PC-3 (cell line): ENCODE data around the gene HOXC9. TPM values are rescaled to one million over a fixed set of nuclear protein-coding genes. Genes with fewer than 3 reads are reported as not detected.

Experiments
- ATAC-seq: fragments of 200-7000 bp; cut with Tn5 transposase; 2 replicates; pipeline ENCODE4 v1.9.1; 2020; ENCODE audit warnings: mild to moderate bottlenecking, moderate library complexity
- BruUV-seq: library from RNA; stranded (reverse); fragments of 400-500 nt; replicated peaks from 2 replicates; lab custom pipeline; 2021; lab: Mats Ljungman, UMichigan
- CTCF ChIA-PET: fragments of 300-600 bp; sonication (Branson Sonifier 250); formaldehyde crosslinking; loops from one replicate; lab custom pipeline; 2022; ENCODE audit warnings: antibody characterized with exemption; lab: Charles Lee
- POLR2A ChIA-PET: fragments of 300-600 bp; sonication (Branson Sonifier 250); formaldehyde crosslinking; loops from one replicate; lab custom pipeline; 2022; ENCODE audit warnings: antibody characterized with exemption; ENCODE audit not compliant: unreplicated experiment; lab: Charles Lee
- DNase-seq: peaks from one replicate; pipeline ENCODE4 v3.0.0-alpha.2; 2015
- H2AFZ ChIP-seq: fragments of 300-600 bp; sonication (generic); 2 replicates; pipeline ENCODE4 v1.6.0; 2016; ENCODE audit warnings: antibody characterized with exemption, low read length
- H3F3A ChIP-seq: fragments of 300-600 bp; sonication (generic); one replicate; pipeline ENCODE4 v1.6.0; 2017; ENCODE audit warnings: antibody characterized with exemption, low read length, control low read depth, mild to moderate bottlenecking; ENCODE audit not compliant: unreplicated experiment
- H3K27ac ChIP-seq: fragments of 300-600 bp; sonication (generic); 2 replicates; pipeline ENCODE4 v1.5.1; 2016; ENCODE audit warnings: mild to moderate bottlenecking, low read length
- H3K27me3 ChIP-seq: fragments of 300-600 bp; sonication (generic); 2 replicates; pipeline ENCODE4 v1.6.1; 2016; ENCODE audit warnings: low read length, mixed read lengths
- H3K36me3 ChIP-seq: fragments of 300-600 bp; sonication (generic); 2 replicates; pipeline ENCODE4 v1.6.1; 2016; ENCODE audit warnings: low read depth, mixed run types, low read length, mixed read lengths
- H3K4me1 ChIP-seq: fragments of 300-600 bp; sonication (generic); 2 replicates; pipeline ENCODE4 v1.5.1; 2016; ENCODE audit warnings: low read length; ENCODE audit not compliant: insufficient read depth
- H3K4me2 ChIP-seq: fragments of 300-600 bp; sonication (generic); 2 replicates; pipeline ENCODE4 v1.6.0; 2016; ENCODE audit warnings: low read length
- H3K4me3 ChIP-seq: fragments of 300-600 bp; sonication (generic); 2 replicates; pipeline ENCODE4 v1.5.1; 2016; ENCODE audit warnings: mild to moderate bottlenecking, low read length, mixed read lengths
- H3K79me2 ChIP-seq: fragments of 300-600 bp; sonication (generic); 2 replicates; pipeline ENCODE4 v1.6.1; 2017; ENCODE audit warnings: low read length, mixed read lengths
- H3K9ac ChIP-seq: fragments of 300-600 bp; sonication (generic); 2 replicates; pipeline ENCODE4 v1.6.0; 2016; ENCODE audit warnings: mild to moderate bottlenecking, low read length
- H3K9me2 ChIP-seq: fragments of 300-600 bp; sonication (generic); replicated peaks from 2 replicates; pipeline ENCODE4 v1.6.1; 2016; ENCODE audit warnings: mixed run types, low read length, mixed read lengths
- H3K9me3 ChIP-seq: fragments of 300-600 bp; sonication (generic); 2 replicates; pipeline ENCODE4 v1.6.1; 2016; ENCODE audit warnings: low read length, mixed read lengths
- H4K20me1 ChIP-seq: fragments of 300-600 bp; sonication (generic); 2 replicates; pipeline ENCODE4 v1.6.1; 2016; ENCODE audit warnings: low read length, mixed read lengths
- CTCF ChIP-seq: fragments of 300-600 bp; sonication (generic); conservative IDR thresholded peaks from 2 replicates; pipeline ENCODE4 v1.5.1; 2017; ENCODE audit warnings: antibody characterized with exemption, low read depth, mild to moderate bottlenecking, low read length
- EZH2 ChIP-seq: fragments of 300-600 bp; sonication (generic); IDR thresholded peaks from one replicate; pipeline ENCODE4 v1.6.1; 2017; ENCODE audit warnings: antibody characterized with exemption, mild to moderate bottlenecking, low read length; ENCODE audit not compliant: unreplicated experiment
- EZH2phosphoT487 ChIP-seq: fragments of 300-600 bp; sonication (generic); IDR thresholded peaks from 2 replicates; pipeline ENCODE4 v1.6.1; 2018; ENCODE audit warnings: mild to moderate bottlenecking, antibody characterized with exemption, low read length, borderline replicate concordance
- intact Hi-C: fragments of 100-400 bp; cut with micrococcal nuclease; formaldehyde crosslinking; loops from 2 replicates; pipeline ENCODE4 v1.9.0; 2023
- total RNA-seq: library from RNA; depleted of rRNA; stranded (reverse); fragments of >200 nt; gene quantifications from 2 replicates; pipeline ENCODE4 v1.2.3, GENCODE V29; 2014

Gene HOXC9
- total RNA-seq, 1 experiment from 2014 or later: 1.5 TPM

- ChIA-PET POLR2A (no interaction called here), CTCF (no interaction called here)
- no peaks in the 10 kb centered on the region for H3K36me3 ChIP-seq
- peaks cover 47% of the 10 kb centered on the region for H3K4me1 ChIP-seq
- DNase-seq: no peak
- H3K9me2 ChIP-seq: no peaks in the 10 kb centered on the region
- TF ChIP-seq EZH2phosphoT487 (no peak), EZH2 (no peak), CTCF (no peak)
- no peak overlapping the region for H2AFZ ChIP-seq
- H3F3A ChIP-seq: no peaks in the 10 kb centered on the region
- H3K27me3 ChIP-seq: no peaks in the 10 kb centered on the region
- no peak for ATAC-seq
- H3K27ac ChIP-seq: no peak overlapping the region
- BruUV-seq: no TSS peak
- H3K4me3 ChIP-seq: no peak overlapping the region
- intact Hi-C loops: no loop called here
- no peaks in the 10 kb centered on the region for H4K20me1 ChIP-seq
- H3K4me2 ChIP-seq: no peak overlapping the region
- H3K9ac ChIP-seq: no peak overlapping the region
- no peaks in the 10 kb centered on the region for H3K9me3 ChIP-seq
- peaks cover 78% of the 10 kb centered on the region for H3K79me2 ChIP-seq
Observed at GRCh38 chr12:53994009-53994263, 6.0 kb upstream of the HOXC9 start.

- TF ChIP-seq EZH2 (no peak), EZH2phosphoT487 (no peak), CTCF (no peak)
- DNase-seq (no peak), ATAC-seq (no peak)
- Histone ChIP-seq H3K4me3 (peak overlapping the region; percentile 78), H3K9me3 (no peaks in the 10 kb centered on the region), H3F3A (no peaks in the 10 kb centered on the region), H3K9ac (peak overlapping the region; percentile 94), H2AFZ (peak overlapping the region; percentile 80), H4K20me1 (no peaks in the 10 kb centered on the region), H3K9me2 (no peaks in the 10 kb centered on the region), H3K27ac (peak overlapping the region; percentile 86), H3K79me2 (peaks cover 78% of the 10 kb centered on the region), H3K4me2 (peak overlapping the region; percentile 98), H3K36me3 (no peaks in the 10 kb centered on the region), H3K4me1 (peaks cover 46% of the 10 kb centered on the region), H3K27me3 (no peaks in the 10 kb centered on the region)
- BruUV-seq: no TSS peak
- POLR2A ChIA-PET: interaction anchor here (0.6 kb wide), 2 partner anchors 58 to 235 kb away, joined by 3 to 6 read pairs; no protein-coding TSS in a partner anchor
- intact Hi-C loops: no loop called here
- CTCF ChIA-PET: no interaction called here
Observed at GRCh38 chr12:53994264-53995001, 5.5 kb upstream of the HOXC9 start.

- H3K9me2 ChIP-seq: no peaks in the 10 kb centered on the region
- DNase-seq (no peak), ATAC-seq (no peak; the same call in 1 of the 2 replicates)
- H3K9ac ChIP-seq: peak overlapping the region; percentile 94
- H2AFZ ChIP-seq: peak overlapping the region; percentile 80
- no peaks in the 10 kb centered on the region for H4K20me1 ChIP-seq
- peaks cover 83% of the 10 kb centered on the region for H3K79me2 ChIP-seq
- POLR2A ChIA-PET: interaction anchor here (0.6 kb wide), 2 partner anchors 57 to 234 kb away, joined by 3 to 6 read pairs; no protein-coding TSS in a partner anchor
- no peaks in the 10 kb centered on the region for H3K27me3 ChIP-seq
- TSS peak; percentile 92 for BruUV-seq
- H3K4me3 ChIP-seq: peak overlapping the region; percentile 78
- no peaks in the 10 kb centered on the region for H3K36me3 ChIP-seq
- H3K4me1 ChIP-seq: peaks cover 43% of the 10 kb centered on the region
- H3K4me2 ChIP-seq: peak overlapping the region; percentile 98
- no peak for TF ChIP-seq CTCF
- no peak for TF ChIP-seq EZH2
- TF ChIP-seq EZH2phosphoT487: no peak
- no peaks in the 10 kb centered on the region for H3F3A ChIP-seq
- peak overlapping the region; percentile 86 for H3K27ac ChIP-seq
- H3K9me3 ChIP-seq: no peaks in the 10 kb centered on the region
- intact Hi-C loops: no loop called here
- CTCF ChIA-PET: no interaction called here
Observed at GRCh38 chr12:53995002-53995377, 5.0 kb upstream of the HOXC9 start.
